OCI-LY3 (cell line): ENCODE measurements around the gene CABLES1.

Source experiments
- CTCF ChIP-seq: fragments of 200-600, 300-600 bp; sonication (generic); IDR thresholded peaks from 2 replicates; pipeline ENCODE4 v1.5.1; 2014; ENCODE audit warnings: antibody characterized with exemption, low read length, low read depth
- EZH2phosphoT487 ChIP-seq: fragments of 200-600 bp; shearing (Covaris generic); IDR thresholded peaks from 2 replicates; pipeline ENCODE4 v1.6.1; 2018; ENCODE audit warnings: antibody characterized with exemption, mixed run types, low read depth

DNA sequence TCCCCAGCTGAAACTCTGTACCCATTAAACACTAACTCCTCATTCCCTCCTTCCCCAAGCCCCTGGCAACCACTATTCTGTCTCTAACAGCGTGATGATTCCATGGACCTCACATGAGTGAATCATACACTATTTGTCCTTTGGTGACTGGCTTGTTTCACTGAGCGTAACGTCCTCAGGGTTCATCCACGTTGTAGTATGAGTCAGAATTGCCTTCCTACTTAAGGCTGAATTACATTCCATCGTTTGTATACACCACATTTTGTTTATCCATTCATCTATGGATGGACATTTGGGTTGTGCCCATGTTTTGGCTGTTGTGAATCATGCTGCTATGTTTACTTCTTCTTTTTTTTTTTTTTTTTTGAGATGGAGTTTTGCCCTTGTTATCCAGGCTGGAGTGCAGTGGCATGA lies 19.6 kb upstream of the CABLES1 start:
- TF ChIP-seq EZH2phosphoT487 (no peak), CTCF (no peak)
